Measurements from ENCODE around the gene S1PR1. TPM values are rescaled to one million over a fixed set of nuclear protein-coding genes. Genes with fewer than 3 reads are reported as not detected.

S1PR1 gene
- polyA plus RNA-seq, 1 donor (not counting 4 experiments of a cell fraction or from before 2014, with no cell fraction given), result 3.1 TPM

DNA sequence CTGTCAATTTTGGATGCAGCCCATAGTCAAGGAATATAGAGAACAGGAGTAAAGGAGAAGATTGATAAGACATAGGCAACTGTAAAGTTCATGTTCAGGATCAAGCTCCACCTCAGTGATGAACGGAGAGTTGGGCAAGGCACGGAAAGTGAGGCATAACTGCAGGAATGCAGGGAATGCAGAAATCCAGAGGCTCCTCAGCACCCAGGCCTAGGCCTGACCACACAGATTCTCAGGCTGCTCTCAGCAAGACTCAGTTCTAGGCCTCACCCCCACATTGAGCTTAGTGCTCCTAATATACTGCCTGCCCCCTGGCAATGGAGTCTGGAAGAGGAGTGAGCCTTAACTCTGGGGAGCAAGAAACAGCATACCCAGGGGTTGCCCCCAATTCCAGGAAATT lies 36.3 kb upstream of the S1PR1 start:
- FAIRE-seq (peak; percentile 99), DNase-seq (ENCODE audit: low read depth, low spot score) (peak; percentile 60)
- no peaks in the 10 kb centered on the region for H3K9me3 ChIP-seq (ENCODE audit: control insufficient read depth, low read depth, low read length)
- H3K79me2 ChIP-seq (ENCODE audit: control insufficient read depth, insufficient read depth, low read length), result no peaks in the 10 kb centered on the region
- dilution Hi-C loops (cut with MboI; ENCODE audit: extremely low pct_ligation_motif_present, low sequenced_read_pairs), result no loop called here
- H3K4me2 ChIP-seq (ENCODE audit: control insufficient read depth, extremely low read depth, insufficient read depth, low read depth, low read length), result peak overlapping the region; percentile 24
- H3K4me1 ChIP-seq (ENCODE audit: control insufficient read depth, extremely low read depth, insufficient read depth, low read length), result peaks cover 12% of the 10 kb centered on the region
- no peaks in the 10 kb centered on the region for H3K9me1 ChIP-seq (ENCODE audit: control insufficient read depth, extremely low read depth, insufficient read depth, low read length)
- H2AFZ ChIP-seq (ENCODE audit: control insufficient read depth, low read length), result peak overlapping the region; percentile 31
- H4K20me1 ChIP-seq (ENCODE audit: control insufficient read depth, extremely low read depth, insufficient read depth, low read length), result no peaks in the 10 kb centered on the region
- no peak for TF ChIP-seq EZH2 (IDR thresholded peaks at IDR 0.05; ENCODE audit: low read length)
- TF ChIP-seq, protein P1, sequence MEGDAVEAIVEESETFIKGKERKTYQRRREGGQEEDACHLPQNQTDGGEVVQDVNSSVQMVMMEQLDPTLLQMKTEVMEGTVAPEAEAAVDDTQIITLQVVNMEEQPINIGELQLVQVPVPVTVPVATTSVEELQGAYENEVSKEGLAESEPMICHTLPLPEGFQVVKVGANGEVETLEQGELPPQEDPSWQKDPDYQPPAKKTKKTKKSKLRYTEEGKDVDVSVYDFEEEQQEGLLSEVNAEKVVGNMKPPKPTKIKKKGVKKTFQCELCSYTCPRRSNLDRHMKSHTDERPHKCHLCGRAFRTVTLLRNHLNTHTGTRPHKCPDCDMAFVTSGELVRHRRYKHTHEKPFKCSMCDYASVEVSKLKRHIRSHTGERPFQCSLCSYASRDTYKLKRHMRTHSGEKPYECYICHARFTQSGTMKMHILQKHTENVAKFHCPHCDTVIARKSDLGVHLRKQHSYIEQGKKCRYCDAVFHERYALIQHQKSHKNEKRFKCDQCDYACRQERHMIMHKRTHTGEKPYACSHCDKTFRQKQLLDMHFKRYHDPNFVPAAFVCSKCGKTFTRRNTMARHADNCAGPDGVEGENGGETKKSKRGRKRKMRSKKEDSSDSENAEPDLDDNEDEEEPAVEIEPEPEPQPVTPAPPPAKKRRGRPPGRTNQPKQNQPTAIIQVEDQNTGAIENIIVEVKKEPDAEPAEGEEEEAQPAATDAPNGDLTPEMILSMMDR (optimal IDR thresholded peaks at IDR 0.05 in 1 of 3, IDR thresholded peaks at IDR 0.05 in 1 of 3, conservative IDR thresholded peaks at IDR 0.05 in 1 of 3; ENCODE audit: extremely low read depth in 1 of 3, insufficient read depth in 2 of 3, low read length in 3 of 3), result no peak
- peak overlapping the region; percentile 8 for H3K9ac ChIP-seq (ENCODE audit: control insufficient read depth, extremely low read depth, insufficient read depth, low read length)
- H3K4me3 ChIP-seq (ENCODE audit: control insufficient read depth in 2 of 3, extremely low read depth in 1 of 3, insufficient read depth in 2 of 3, low read depth in 1 of 3, low read length in 3 of 3), result no peak overlapping the region
- peak overlapping the region; percentile 55 for H3K27ac ChIP-seq (ENCODE audit: control insufficient read depth, insufficient read depth, low read length)
- no peaks in the 10 kb centered on the region for H3K36me3 ChIP-seq (ENCODE audit: control insufficient read depth in 2 of 2, extremely low read depth in 1 of 2, insufficient read depth in 2 of 2, low read length in 2 of 2)
- H3K27me3 ChIP-seq (ENCODE audit: control insufficient read depth, extremely low read depth, insufficient read depth, low read length), result no peaks in the 10 kb centered on the region

DNA sequence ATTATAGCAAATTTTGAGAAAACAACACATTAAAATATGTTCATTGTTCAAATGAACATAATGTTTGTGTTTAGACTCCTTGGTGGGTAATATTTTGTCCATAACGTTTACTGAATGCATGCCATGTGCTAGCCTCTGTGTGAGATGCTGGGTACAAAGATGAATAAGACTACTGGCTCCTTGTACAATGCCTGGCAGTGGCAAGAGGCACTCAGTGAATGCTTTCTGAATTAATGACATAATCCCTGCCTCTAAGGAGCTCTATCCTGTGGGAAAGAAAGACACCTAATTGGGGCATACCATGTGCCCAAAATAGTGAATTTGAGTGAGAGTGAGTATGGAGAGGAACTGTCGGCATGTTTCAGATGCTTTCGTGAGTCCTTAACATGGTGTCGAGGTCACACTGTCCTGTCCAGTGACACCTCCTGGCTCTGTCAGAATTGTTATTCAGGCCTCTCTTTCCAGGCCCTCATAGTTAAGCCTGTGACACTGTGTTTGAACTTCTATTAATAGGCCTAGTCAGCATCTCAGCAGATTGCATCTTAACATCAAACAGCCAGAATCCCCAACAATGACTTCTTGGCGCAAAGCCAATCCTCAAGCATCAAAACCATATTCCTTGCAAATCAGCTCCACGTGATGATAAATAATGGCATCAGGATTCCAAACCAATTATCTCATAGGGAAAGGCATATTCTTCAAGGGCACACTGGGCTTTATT lies 32.8 kb upstream of the S1PR1 start:
- no peaks in the 10 kb centered on the region for H3K36me3 ChIP-seq (ENCODE audit: control insufficient read depth in 2 of 2, extremely low read depth in 1 of 2, insufficient read depth in 2 of 2, low read length in 2 of 2)
- no peak overlapping the region for H3K9ac ChIP-seq (ENCODE audit: control insufficient read depth, extremely low read depth, insufficient read depth, low read length)
- H2AFZ ChIP-seq (ENCODE audit: control insufficient read depth, low read length), result no peak overlapping the region
- dilution Hi-C loops (cut with MboI; ENCODE audit: extremely low pct_ligation_motif_present, low sequenced_read_pairs), result no loop called here
- no peak overlapping the region for H3K4me3 ChIP-seq (ENCODE audit: control insufficient read depth in 2 of 3, extremely low read depth in 1 of 3, insufficient read depth in 2 of 3, low read depth in 1 of 3, low read length in 3 of 3)
- FAIRE-seq (no peak), DNase-seq (ENCODE audit: low read depth, low spot score) (no peak)
- H3K79me2 ChIP-seq (ENCODE audit: control insufficient read depth, insufficient read depth, low read length), result no peaks in the 10 kb centered on the region
- H3K27me3 ChIP-seq (ENCODE audit: control insufficient read depth, extremely low read depth, insufficient read depth, low read length), result no peaks in the 10 kb centered on the region
- no peak overlapping the region for H3K27ac ChIP-seq (ENCODE audit: control insufficient read depth, insufficient read depth, low read length)
- H3K9me3 ChIP-seq (ENCODE audit: control insufficient read depth, low read depth, low read length), result no peaks in the 10 kb centered on the region
- TF ChIP-seq, protein P1 (optimal IDR thresholded peaks at IDR 0.05 in 1 of 3, IDR thresholded peaks at IDR 0.05 in 1 of 3, conservative IDR thresholded peaks at IDR 0.05 in 1 of 3; ENCODE audit: extremely low read depth in 1 of 3, insufficient read depth in 2 of 3, low read length in 3 of 3), result no peak
- no peak for TF ChIP-seq EZH2 (IDR thresholded peaks at IDR 0.05; ENCODE audit: low read length)
- H4K20me1 ChIP-seq (ENCODE audit: control insufficient read depth, extremely low read depth, insufficient read depth, low read length), result no peaks in the 10 kb centered on the region
- no peak overlapping the region for H3K4me2 ChIP-seq (ENCODE audit: control insufficient read depth, extremely low read depth, insufficient read depth, low read depth, low read length)
- peaks cover 12% of the 10 kb centered on the region for H3K4me1 ChIP-seq (ENCODE audit: control insufficient read depth, extremely low read depth, insufficient read depth, low read length)
- no peaks in the 10 kb centered on the region for H3K9me1 ChIP-seq (ENCODE audit: control insufficient read depth, extremely low read depth, insufficient read depth, low read length)
